ENCODE measurements around the gene NDEL1. TPM values are rescaled to one million over a fixed set of nuclear protein-coding genes. Genes with fewer than 3 reads are reported as not detected.

Gene NDEL1
- total RNA-seq, 1 experiment from 2014 or later = 39.2 TPM

DNA sequence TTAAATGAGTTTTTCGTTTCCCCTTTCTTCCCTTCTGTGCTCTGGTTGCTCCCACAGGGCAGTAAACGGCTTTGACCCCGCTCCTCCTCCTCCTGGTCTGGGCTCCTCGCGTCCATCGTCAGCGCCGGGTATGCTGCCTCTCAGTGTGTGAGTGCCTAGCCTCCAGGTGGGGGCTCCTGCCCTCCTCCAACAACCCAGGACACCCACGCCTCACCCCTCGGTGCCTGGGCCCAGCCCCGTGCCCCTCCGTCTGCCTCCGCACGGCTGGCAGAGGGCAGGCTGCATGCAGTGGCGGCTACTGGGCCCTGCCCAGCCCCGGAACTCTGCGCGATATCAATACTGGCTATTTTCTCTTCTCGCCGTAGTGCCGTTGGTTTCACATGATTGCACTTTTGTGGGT is 31.2 kb downstream of the NDEL1 start:
- no peak overlapping the region for H2AFZ ChIP-seq (ENCODE audit: low read depth, low read length, poor library complexity, severe bottlenecking)
- peaks cover 16 to 21% of the 10 kb centered on the region in 2 experiments; a peak in 3 of 4 replicates for H3K36me3 ChIP-seq (ENCODE audit: control insufficient read depth in 1 of 2, insufficient read depth in 2 of 2, low read length in 2 of 2)
- H3K9me3 ChIP-seq (ENCODE audit: control insufficient read depth in 1 of 2, insufficient read depth in 1 of 2, low read depth in 1 of 2, low read length in 2 of 2) = no peaks in the 10 kb centered on the region
- DNase-seq (ENCODE audit: low read depth, low spot score) (no peak), ATAC-seq (no peak)
- intact Hi-C loops (cut with micrococcal nuclease) = no loop called here
- BruUV-seq (replicated peaks) = no TSS peak
- H3K4me3 ChIP-seq (replicated peaks in 1 of 2; ENCODE audit: low read depth in 1 of 2, low read length in 2 of 2) = no peak overlapping the region
- POLR2A ChIA-PET = no interaction called here
- peaks cover 3% of the 10 kb centered on the region; the same call in 1 of the 2 replicates for H4K20me1 ChIP-seq (ENCODE audit: insufficient read depth)
- no peak overlapping the region for H3K9ac ChIP-seq (ENCODE audit: low read length)
- CTCF ChIA-PET = no interaction called here
- TF ChIP-seq RAD21 (IDR thresholded peaks at IDR 0.05; ENCODE audit: low read depth) (no peak), CEBPB (IDR thresholded peaks at IDR 0.05; ENCODE audit: low read depth) (no peak), ZFX (IDR thresholded peaks at IDR 0.05) (no peak), ZNF274 (IDR thresholded peaks at IDR 0.05; ENCODE audit: low read depth, low read length) (no peak), ELF1 (IDR thresholded peaks at IDR 0.05; ENCODE audit: borderline replicate concordance, low read depth) (no peak), JUND (IDR thresholded peaks at IDR 0.05) (no peak), EZH2phosphoT487 (IDR thresholded peaks at IDR 0.05; ENCODE audit: borderline replicate concordance) (no peak), SRF (IDR thresholded peaks at IDR 0.05; ENCODE audit: low read depth) (no peak), YY1 (IDR thresholded peaks at IDR 0.05; ENCODE audit: extremely low read depth, insufficient replicate concordance, low read depth, low read length) (no peak), POLR2AphosphoS5 (IDR thresholded peaks at IDR 0.05; ENCODE audit: low read depth, low read length) (no peak), SP1 (IDR thresholded peaks at IDR 0.05; ENCODE audit: low read depth) (no peak), POLR2A (IDR thresholded peaks at IDR 0.05; ENCODE audit: borderline replicate concordance, extremely low read depth, insufficient read depth, insufficient read length) (no peak), EZH2 (IDR thresholded peaks at IDR 0.05) (no peak)
- TF ChIP-seq, protein P1, sequence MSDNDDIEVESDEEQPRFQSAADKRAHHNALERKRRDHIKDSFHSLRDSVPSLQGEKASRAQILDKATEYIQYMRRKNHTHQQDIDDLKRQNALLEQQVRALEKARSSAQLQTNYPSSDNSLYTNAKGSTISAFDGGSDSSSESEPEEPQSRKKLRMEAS (IDR thresholded peaks at IDR 0.05) = no peak
- TF ChIP-seq, protein P2, sequence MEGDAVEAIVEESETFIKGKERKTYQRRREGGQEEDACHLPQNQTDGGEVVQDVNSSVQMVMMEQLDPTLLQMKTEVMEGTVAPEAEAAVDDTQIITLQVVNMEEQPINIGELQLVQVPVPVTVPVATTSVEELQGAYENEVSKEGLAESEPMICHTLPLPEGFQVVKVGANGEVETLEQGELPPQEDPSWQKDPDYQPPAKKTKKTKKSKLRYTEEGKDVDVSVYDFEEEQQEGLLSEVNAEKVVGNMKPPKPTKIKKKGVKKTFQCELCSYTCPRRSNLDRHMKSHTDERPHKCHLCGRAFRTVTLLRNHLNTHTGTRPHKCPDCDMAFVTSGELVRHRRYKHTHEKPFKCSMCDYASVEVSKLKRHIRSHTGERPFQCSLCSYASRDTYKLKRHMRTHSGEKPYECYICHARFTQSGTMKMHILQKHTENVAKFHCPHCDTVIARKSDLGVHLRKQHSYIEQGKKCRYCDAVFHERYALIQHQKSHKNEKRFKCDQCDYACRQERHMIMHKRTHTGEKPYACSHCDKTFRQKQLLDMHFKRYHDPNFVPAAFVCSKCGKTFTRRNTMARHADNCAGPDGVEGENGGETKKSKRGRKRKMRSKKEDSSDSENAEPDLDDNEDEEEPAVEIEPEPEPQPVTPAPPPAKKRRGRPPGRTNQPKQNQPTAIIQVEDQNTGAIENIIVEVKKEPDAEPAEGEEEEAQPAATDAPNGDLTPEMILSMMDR (IDR thresholded peaks at IDR 0.05 in 2 of 3, conservative IDR thresholded peaks at IDR 0.05 in 1 of 3; ENCODE audit: borderline replicate concordance in 1 of 3, insufficient read depth in 1 of 3, low read depth in 2 of 3, low read length in 2 of 3) = no peak
- H3K27me3 ChIP-seq (ENCODE audit: insufficient read depth, low read length) = no peaks in the 10 kb centered on the region
- no peaks in the 10 kb centered on the region for H3K4me1 ChIP-seq (ENCODE audit: control insufficient read depth in 1 of 2, insufficient read depth in 2 of 2, low read length in 2 of 2)
- H3K4me2 ChIP-seq (ENCODE audit: low read length) = no peak overlapping the region
- RAD21 ChIA-PET (ENCODE audit: low non-redundant PET in 1 of 2, low total read pairs in 2 of 2, uncharacterized antibody in 2 of 2, unreplicated experiment in 2 of 2) = no interaction called here
- no peaks in the 10 kb centered on the region for H3K9me2 ChIP-seq (ENCODE audit: insufficient read depth)
- peaks cover 45% of the 10 kb centered on the region; the same call in 1 of the 2 replicates for H3K79me2 ChIP-seq (ENCODE audit: insufficient read depth, low read length)
- no peak overlapping the region for H3K27ac ChIP-seq (ENCODE audit: low read depth, low read length)

Data from HCT116 (cell line).